ENCODE data around the gene IFNK. TPM values are rescaled to one million over a fixed set of nuclear protein-coding genes. Genes with fewer than 3 reads are reported as not detected.

Gene IFNK
- polyA plus RNA-seq, 1 experiment: not detected

- Histone ChIP-seq H3K27me3 (ENCODE audit: control insufficient read depth, insufficient read depth, low read length) (no peaks in the 10 kb centered on the region), H3K27ac (ENCODE audit: low read depth, low read length) (no peak overlapping the region), H3K9me3 (ENCODE audit: control insufficient read depth, insufficient read depth, low read length) (no peaks in the 10 kb centered on the region; the same call in 1 of the 2 replicates), H3K4me3 (ENCODE audit: low read depth, low read length) (no peak overlapping the region)
- no peak for DNase-seq (ENCODE audit: low read depth, low spot score)
- ChIA-PET CTCF (interaction anchor here (0.7 to 2.7 kb wide), 2 partner anchors 21 to 236 kb away, joined by 5 to 9 read pairs; no protein-coding TSS in a partner anchor), POLR2A (no interaction called here)
- TF ChIP-seq, protein P1, sequence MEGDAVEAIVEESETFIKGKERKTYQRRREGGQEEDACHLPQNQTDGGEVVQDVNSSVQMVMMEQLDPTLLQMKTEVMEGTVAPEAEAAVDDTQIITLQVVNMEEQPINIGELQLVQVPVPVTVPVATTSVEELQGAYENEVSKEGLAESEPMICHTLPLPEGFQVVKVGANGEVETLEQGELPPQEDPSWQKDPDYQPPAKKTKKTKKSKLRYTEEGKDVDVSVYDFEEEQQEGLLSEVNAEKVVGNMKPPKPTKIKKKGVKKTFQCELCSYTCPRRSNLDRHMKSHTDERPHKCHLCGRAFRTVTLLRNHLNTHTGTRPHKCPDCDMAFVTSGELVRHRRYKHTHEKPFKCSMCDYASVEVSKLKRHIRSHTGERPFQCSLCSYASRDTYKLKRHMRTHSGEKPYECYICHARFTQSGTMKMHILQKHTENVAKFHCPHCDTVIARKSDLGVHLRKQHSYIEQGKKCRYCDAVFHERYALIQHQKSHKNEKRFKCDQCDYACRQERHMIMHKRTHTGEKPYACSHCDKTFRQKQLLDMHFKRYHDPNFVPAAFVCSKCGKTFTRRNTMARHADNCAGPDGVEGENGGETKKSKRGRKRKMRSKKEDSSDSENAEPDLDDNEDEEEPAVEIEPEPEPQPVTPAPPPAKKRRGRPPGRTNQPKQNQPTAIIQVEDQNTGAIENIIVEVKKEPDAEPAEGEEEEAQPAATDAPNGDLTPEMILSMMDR (IDR thresholded peaks at IDR 0.05; ENCODE audit: low read depth, low read length): no peak
Measured at GRCh38 chr9:27569406-27569805, 45.3 kb downstream of the IFNK start.

- no peak for DNase-seq (ENCODE audit: low read depth, low spot score)
- CTCF ChIA-PET: interaction anchor here (2.7 kb wide), 1 partner anchor 23 kb away, joined by 9 read pairs; no protein-coding TSS in a partner anchor
- TF ChIP-seq, protein P1 (IDR thresholded peaks at IDR 0.05; ENCODE audit: low read depth, low read length): no peak
- no peak overlapping the region for H3K27ac ChIP-seq (ENCODE audit: low read depth, low read length)
- POLR2A ChIA-PET: no interaction called here
- no peak overlapping the region for H3K4me3 ChIP-seq (ENCODE audit: low read depth, low read length)
- H3K27me3 ChIP-seq (ENCODE audit: control insufficient read depth, insufficient read depth, low read length): no peaks in the 10 kb centered on the region
- H3K9me3 ChIP-seq (ENCODE audit: control insufficient read depth, insufficient read depth, low read length): no peaks in the 10 kb centered on the region; the same call in 1 of the 2 replicates
Measured at GRCh38 chr9:27571011-27571410, 46.9 kb downstream of the IFNK start.

DNA sequence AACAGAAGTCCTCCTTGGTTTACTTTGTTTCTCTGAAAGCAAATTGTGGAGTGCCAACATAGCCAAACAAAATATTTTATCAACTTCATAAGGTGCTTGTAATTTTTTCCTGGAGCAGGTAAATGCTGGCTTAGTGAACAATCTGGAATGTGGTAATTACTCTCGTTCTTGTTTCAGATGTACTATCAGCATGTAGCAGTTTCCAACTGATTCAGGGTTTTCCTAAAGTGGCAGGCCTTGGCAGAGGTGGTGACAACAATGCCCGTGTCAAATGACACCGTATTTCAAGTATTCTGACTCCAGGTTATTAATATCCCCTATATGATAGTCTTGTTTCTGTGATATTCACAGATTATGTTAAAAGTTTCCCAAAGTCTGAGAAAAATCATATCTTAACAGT lies 48.0 kb downstream of the IFNK start:
- Histone ChIP-seq H3K9me3 (ENCODE audit: control insufficient read depth, insufficient read depth, low read length) (no peaks in the 10 kb centered on the region; the same call in 1 of the 2 replicates), H3K27me3 (ENCODE audit: control insufficient read depth, insufficient read depth, low read length) (no peaks in the 10 kb centered on the region), H3K27ac (ENCODE audit: low read depth, low read length) (no peak overlapping the region), H3K4me3 (ENCODE audit: low read depth, low read length) (peak overlapping the region; percentile 73; the same call in 1 of the 2 replicates)
- ChIA-PET POLR2A (no interaction called here), CTCF (interaction anchor here (2.7 kb wide), 1 partner anchor 24 kb away, joined by 9 read pairs; no protein-coding TSS in a partner anchor)
- TF ChIP-seq, protein P1 (IDR thresholded peaks at IDR 0.05; ENCODE audit: low read depth, low read length): no peak
- no peak for DNase-seq (ENCODE audit: low read depth, low spot score)

DNA sequence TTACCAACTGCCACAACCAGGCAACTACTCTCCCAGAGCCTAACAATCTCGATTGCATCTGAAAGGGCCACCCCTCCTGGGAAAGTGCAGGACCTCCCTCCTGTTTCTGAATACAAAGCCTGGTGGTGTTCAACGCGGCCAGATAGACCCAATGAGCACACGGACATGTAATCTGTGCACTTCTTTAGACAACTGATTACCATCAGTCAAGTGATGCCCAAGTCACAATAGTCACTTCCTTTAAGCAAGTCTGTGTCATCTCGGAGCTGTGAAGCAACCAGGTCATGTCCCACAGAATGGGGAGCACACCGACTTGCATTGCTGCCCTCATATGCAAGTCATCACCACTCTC lies 48.5 kb downstream of the IFNK start:
- POLR2A ChIA-PET: no interaction called here
- H3K4me3 ChIP-seq (ENCODE audit: low read depth, low read length): peak overlapping the region; percentile 73
- TF ChIP-seq, protein P1 (IDR thresholded peaks at IDR 0.05; ENCODE audit: low read depth, low read length): no peak
- no peaks in the 10 kb centered on the region for H3K27me3 ChIP-seq (ENCODE audit: control insufficient read depth, insufficient read depth, low read length)
- no peak for DNase-seq (ENCODE audit: low read depth, low spot score)
- peak overlapping the region; percentile 95 for H3K27ac ChIP-seq (ENCODE audit: low read depth, low read length)
- CTCF ChIA-PET: interaction anchor here (1.0 to 1.2 kb wide), 2 partner anchors 25 to 239 kb away, joined by 3 to 4 read pairs; no protein-coding TSS in a partner anchor
- no peaks in the 10 kb centered on the region; the same call in 1 of the 2 replicates for H3K9me3 ChIP-seq (ENCODE audit: control insufficient read depth, insufficient read depth, low read length)

DNA sequence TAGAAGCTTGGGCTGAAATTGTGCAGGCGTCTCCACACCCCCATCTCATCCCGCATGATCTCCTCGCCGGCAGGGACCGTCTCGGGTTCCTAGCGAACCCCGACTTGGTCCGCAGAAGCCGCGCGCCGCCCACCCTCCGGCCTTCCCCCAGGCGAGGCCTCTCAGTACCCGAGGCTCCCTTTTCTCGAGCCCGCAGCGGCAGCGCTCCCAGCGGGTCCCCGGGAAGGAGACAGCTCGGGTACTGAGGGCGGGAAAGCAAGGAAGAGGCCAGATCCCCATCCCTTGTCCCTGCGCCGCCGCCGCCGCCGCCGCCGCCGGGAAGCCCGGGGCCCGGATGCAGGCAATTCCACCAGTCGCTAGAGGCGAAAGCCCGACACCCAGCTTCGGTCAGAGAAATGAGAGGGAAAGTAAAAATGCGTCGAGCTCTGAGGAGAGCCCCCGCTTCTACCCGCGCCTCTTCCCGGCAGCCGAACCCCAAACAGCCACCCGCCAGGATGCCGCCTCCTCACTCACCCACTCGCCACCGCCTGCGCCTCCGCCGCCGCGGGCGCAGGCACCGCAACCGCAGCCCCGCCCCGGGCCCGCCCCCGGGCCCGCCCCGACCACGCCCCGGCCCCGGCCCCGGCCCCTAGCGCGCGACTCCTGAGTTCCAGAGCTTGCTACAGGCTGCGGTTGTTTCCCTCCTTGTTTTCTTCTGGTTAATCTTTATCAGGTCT lies 49.0 kb downstream of the IFNK start, which contains the start of gene C9orf72:
Gene C9orf72 (minus strand): TSS at position 564 of the 716 bp plus-strand sequence. CDS start 6,361 bp downstream, outside the sequence.
- no peaks in the 10 kb centered on the region for H3K27me3 ChIP-seq (ENCODE audit: control insufficient read depth, insufficient read depth, low read length)
- H3K27ac ChIP-seq (ENCODE audit: low read depth, low read length): peak within 1 kb of the TSS; percentile 95
- TF ChIP-seq, protein P1 (IDR thresholded peaks at IDR 0.05; ENCODE audit: low read depth, low read length): no peak
- H3K4me3 ChIP-seq (ENCODE audit: low read depth, low read length): peak within 1 kb of the TSS; percentile 73
- ChIA-PET CTCF (interaction anchor here (1.0 to 1.2 kb wide), 2 partner anchors 26 to 240 kb away, joined by 3 to 4 read pairs; no protein-coding TSS in a partner anchor), POLR2A (interaction anchor here (0.6 kb wide), 1 partner anchor 98 kb away, joined by 3 read pairs; no protein-coding TSS in a partner anchor)
- no peak for DNase-seq (ENCODE audit: low read depth, low spot score)
- H3K9me3 ChIP-seq (ENCODE audit: control insufficient read depth, insufficient read depth, low read length): no peaks in the 10 kb centered on the region; the same call in 1 of the 2 replicates

Measured in AG04450 (cell line).